ENCODE data around the gene MS4A1.
"Not testable (repeated sequence)": the region's sequence is repeated elsewhere in the genome, so short reads cannot be mapped to it uniquely, and the experiment has no call there.

The MS4A1 gene

GRCh38 chr11:60504219-60504905 lies 48.7 kb downstream of the MS4A1 start:
- DNase-seq: no peak

- DNase-seq: not testable (repeated sequence)
Measured at GRCh38 chr11:60509609-60510008, 54.0 kb downstream of the MS4A1 start.

GRCh38 chr11:60510209-60510608 lies 54.6 kb downstream of the MS4A1 start:
- DNase-seq: not testable (repeated sequence)

- DNase-seq: no peak
Measured at GRCh38 chr11:60511393-60511792, 55.7 kb downstream of the MS4A1 start.

- no peak for DNase-seq
Measured at GRCh38 chr11:60512651-60513225, 57.1 kb downstream of the MS4A1 start.

GRCh38 chr11:60513496-60514460 lies 58.1 kb downstream of the MS4A1 start:
- no peak for DNase-seq

- DNase-seq: no peak
Measured at GRCh38 chr11:60515144-60515855, 59.7 kb downstream of the MS4A1 start, which contains the start of gene MS4A13. TSS of gene MS4A13 (plus strand) at chr11:60515392. CDS start at chr11:60518084, 2,692 bp downstream.

Measured in NCI-H1694 treated with DMSO at 0.1 percent for 48 hours (cell line).